Activated naive CD4-positive, alpha-beta T cell treated with anti-CD3 and anti-CD28 coated beads for 36 hours (primary cell): ENCODE results near the gene C16orf74. TPM values are rescaled to one million over a fixed set of nuclear protein-coding genes. Genes with fewer than 3 reads are reported as not detected.

Experiments
- CTCF ChIA-PET: fragments of 350-600 bp; sonication (Branson Sonifier 250); formaldehyde crosslinking; loops from one replicate; lab custom pipeline; 2021; ENCODE audit warnings: antibody characterized with exemption; lab: Charles Lee
- DNase-seq: peaks from one replicate; pipeline ENCODE4 v3.0.0-alpha.2; 2020
- H3K27ac Mint-ChIP-seq: one replicate; pipeline ENCODE4 v1.8.0; 2021; ENCODE audit warnings: mild to moderate bottlenecking, mixed read lengths
- H3K27me3 Mint-ChIP-seq: one replicate; pipeline ENCODE4 v1.8.0; 2021; ENCODE audit warnings: low read depth, mixed read lengths
- H3K36me3 Mint-ChIP-seq: one replicate; pipeline ENCODE4 v1.8.0; 2021; ENCODE audit warnings: low read depth, mixed read lengths
- H3K4me1 Mint-ChIP-seq: one replicate; pipeline ENCODE4 v1.8.0; 2021; ENCODE audit warnings: low read depth, mixed read lengths
- H3K4me3 Mint-ChIP-seq: one replicate; pipeline ENCODE4 v1.8.0; 2021; ENCODE audit warnings: mild to moderate bottlenecking, moderate library complexity, mixed read lengths
- H3K9me3 Mint-ChIP-seq: one replicate; pipeline ENCODE4 v1.8.0; 2021; ENCODE audit warnings: mixed read lengths
- intact Hi-C: fragments of 100-400 bp; cut with micrococcal nuclease; formaldehyde crosslinking; loops from one replicate; pipeline ENCODE4 v1.15.1; 2023
- total RNA-seq, 2 experiments: library from RNA; stranded (reverse); gene quantifications; one replicate each; pipeline ENCODE4 v1.2.3, GENCODE V29; 2021

The C16orf74 gene
- total RNA-seq, 2 experiments from 2014 or later = 0.50 to 0.64 TPM

DNA sequence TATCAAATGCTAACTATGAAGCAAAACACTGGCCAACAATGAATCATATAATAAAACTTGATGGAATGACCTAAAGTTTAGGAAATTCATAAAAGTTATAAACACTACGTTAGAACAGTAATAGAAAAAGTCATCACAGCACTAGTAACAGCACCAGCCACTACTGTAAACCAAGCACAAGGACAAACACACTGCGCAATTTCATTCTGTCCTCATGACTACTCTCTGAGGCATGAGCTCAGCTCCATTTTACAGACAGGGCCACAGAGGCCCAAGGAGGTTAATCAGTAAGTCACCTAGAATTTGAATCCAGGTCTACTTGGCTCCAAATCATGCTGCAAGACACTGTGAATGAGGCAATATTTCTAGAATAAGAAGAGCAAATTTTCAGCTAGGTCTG lies 35.0 kb upstream of the C16orf74 start:
- Mint-ChIP-seq H3K4me1 (peaks cover 19% of the 10 kb centered on the region), H3K4me3 (no peak overlapping the region), H3K27ac (no peak overlapping the region), H3K36me3 (peaks cover 20% of the 10 kb centered on the region), H3K27me3 (no peaks in the 10 kb centered on the region), H3K9me3 (no peaks in the 10 kb centered on the region)
- CTCF ChIA-PET = no interaction called here
- intact Hi-C loops = no loop called here
- no peak for DNase-seq

DNA sequence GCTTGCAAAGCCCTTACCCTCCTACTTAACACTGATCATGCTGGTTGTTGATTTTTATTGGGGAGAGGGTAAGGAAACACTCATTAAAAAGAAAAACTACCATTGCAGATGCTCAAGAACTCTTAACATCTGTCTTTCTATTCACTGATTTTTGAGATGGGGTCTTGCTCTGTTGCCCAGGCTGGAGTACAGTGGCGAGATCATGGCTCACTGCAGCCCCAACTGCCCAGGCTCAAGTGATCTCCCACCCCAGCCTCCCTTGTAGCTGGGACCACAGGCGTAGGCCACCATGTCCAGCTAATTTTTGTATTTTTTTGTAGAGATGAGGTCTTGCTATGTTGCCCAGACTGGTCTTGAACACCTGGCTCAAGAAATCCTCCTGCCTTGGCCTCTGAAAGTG lies 33.9 kb upstream of the C16orf74 start:
- intact Hi-C loops = no loop called here
- DNase-seq = no peak
- CTCF ChIA-PET = no interaction called here
- no peak overlapping the region for H3K27ac Mint-ChIP-seq
- H3K27me3 Mint-ChIP-seq = no peaks in the 10 kb centered on the region
- no peak overlapping the region for H3K4me3 Mint-ChIP-seq
- H3K9me3 Mint-ChIP-seq = no peaks in the 10 kb centered on the region
- H3K4me1 Mint-ChIP-seq = peaks cover 7% of the 10 kb centered on the region
- H3K36me3 Mint-ChIP-seq = peaks cover 23% of the 10 kb centered on the region

DNA sequence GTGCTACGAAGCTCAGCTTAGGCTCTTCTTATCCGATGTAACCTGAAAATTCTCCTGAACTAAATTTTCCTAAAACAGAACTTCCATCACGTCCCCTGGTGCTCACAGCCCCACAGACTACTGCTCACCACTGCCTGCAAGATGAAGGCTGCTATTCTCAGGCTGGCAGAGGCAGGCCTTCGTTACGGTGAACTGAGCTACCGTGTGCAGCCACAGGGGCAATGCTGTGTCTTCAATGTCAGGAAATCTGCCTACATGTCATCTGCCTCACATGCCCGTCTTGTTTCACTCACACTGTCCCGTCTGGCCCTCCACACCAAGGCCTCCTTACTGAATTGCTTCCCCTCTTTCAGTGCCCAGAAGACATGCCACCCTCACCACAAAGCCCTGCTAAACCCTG lies 32.5 kb upstream of the C16orf74 start:
- Mint-ChIP-seq H3K4me3 (no peak overlapping the region), H3K27ac (no peak overlapping the region), H3K4me1 (no peaks in the 10 kb centered on the region), H3K36me3 (peaks cover 16% of the 10 kb centered on the region), H3K9me3 (no peaks in the 10 kb centered on the region), H3K27me3 (no peaks in the 10 kb centered on the region)
- CTCF ChIA-PET = no interaction called here
- no peak for DNase-seq
- intact Hi-C loops = no loop called here

DNA sequence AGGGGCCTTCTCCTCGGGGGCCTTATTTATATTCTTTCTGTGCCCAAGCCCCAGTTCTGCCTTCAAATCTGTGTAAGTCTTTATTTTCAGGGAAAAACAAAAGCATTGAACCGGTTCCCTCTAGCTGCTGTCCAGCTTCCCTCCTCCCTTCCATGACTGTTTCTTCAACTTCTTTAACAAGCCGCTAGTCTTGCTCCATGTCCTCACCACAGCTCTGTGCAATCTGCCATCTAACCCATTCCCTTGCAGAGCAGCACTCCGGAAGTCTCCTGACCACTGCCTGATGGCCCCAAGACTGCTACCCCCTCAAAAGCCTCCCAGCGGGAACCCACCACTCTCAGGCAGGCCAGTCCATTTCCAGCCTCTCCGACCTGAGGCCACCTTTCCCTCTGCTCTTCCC lies 31.6 kb upstream of the C16orf74 start:
- no peaks in the 10 kb centered on the region for H3K27me3 Mint-ChIP-seq
- H3K36me3 Mint-ChIP-seq = peaks cover 21% of the 10 kb centered on the region
- intact Hi-C loops = no loop called here
- H3K27ac Mint-ChIP-seq = no peak overlapping the region
- no peak overlapping the region for H3K4me3 Mint-ChIP-seq
- H3K9me3 Mint-ChIP-seq = no peaks in the 10 kb centered on the region
- CTCF ChIA-PET = no interaction called here
- DNase-seq = no peak
- no peaks in the 10 kb centered on the region for H3K4me1 Mint-ChIP-seq

DNA sequence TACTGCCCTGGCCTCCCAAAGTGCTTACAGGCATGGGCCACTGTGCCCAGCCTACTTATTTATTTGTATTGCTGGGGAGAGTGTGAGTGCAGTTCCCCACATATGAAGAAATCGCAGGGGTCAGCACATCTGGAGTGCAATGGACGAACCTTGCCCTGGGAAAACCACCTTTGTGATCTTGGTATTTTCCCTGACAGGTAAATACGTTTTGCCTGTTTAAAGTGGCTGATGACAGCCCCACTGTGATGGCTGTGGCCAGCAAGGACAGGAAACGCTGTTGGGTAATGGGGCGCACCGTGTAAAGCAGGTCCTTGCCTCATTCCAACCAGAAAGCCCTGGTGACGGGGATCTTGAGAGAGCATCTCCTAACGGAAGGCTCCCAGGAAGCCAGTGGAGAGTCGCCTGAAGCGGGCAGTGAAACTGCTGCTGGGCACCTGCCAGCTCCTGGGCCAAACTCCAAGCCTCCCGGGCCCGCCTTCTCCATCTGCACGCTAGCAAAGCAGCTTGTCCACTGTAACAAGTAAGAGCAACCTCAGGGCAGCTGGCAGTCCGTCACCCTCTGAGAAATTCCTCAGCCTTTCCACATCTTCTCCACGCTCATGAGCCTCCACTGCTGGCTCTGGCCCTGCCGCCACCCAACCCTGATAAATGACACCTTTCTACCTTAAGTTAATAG lies 30.9 kb upstream of the C16orf74 start:
- Mint-ChIP-seq H3K9me3 (no peaks in the 10 kb centered on the region), H3K36me3 (peaks cover 21% of the 10 kb centered on the region), H3K27ac (no peak overlapping the region), H3K27me3 (no peaks in the 10 kb centered on the region), H3K4me3 (no peak overlapping the region), H3K4me1 (no peaks in the 10 kb centered on the region)
- intact Hi-C loops = no loop called here
- DNase-seq = no peak
- CTCF ChIA-PET = no interaction called here

DNA sequence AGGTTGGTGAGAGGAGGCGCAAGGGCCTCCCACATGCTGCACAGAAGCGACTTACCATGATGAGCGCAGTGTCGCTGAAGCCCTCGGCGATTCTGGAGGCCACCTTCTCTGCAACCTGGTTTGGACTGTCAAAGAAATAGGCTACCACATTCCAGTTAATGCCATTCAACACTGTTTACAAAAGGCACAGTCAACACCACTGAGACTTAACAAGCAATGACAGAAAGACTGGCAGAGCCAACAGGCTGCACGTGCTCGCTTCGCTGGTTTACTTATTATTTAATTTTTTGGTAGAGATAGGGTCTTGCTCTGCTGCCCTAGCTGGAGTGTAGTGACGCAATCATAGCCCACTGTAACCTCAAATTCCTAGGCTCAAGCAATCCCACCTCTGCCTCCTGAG lies 30.3 kb upstream of the C16orf74 start:
- CTCF ChIA-PET = no interaction called here
- Mint-ChIP-seq H3K27ac (no peak overlapping the region), H3K9me3 (no peaks in the 10 kb centered on the region), H3K4me1 (no peaks in the 10 kb centered on the region), H3K27me3 (no peaks in the 10 kb centered on the region), H3K36me3 (peaks cover 20% of the 10 kb centered on the region), H3K4me3 (no peak overlapping the region)
- no peak for DNase-seq
- intact Hi-C loops = no loop called here

DNA sequence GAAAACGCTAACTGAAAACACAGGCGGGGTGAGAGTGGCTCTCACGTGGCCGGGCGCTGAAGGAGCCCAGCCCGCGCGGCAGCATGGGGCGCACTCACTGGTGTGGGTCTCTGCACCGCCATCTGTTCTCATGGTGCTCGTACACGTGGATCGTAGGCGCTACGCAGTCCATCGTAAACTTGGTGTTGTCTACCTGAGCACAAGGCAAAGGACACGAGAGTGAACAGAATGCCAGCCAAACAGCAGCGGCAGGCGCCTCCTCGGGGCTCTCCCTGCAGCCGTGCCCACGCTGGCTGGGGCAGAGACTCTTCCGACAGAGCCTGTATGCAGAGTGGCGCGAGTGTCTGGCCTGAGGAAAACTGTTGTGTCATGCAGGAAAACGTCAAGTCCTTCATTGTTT lies 29.4 kb upstream of the C16orf74 start:
- Mint-ChIP-seq H3K27me3 (no peaks in the 10 kb centered on the region), H3K36me3 (peaks cover 20% of the 10 kb centered on the region), H3K4me1 (no peaks in the 10 kb centered on the region), H3K4me3 (no peak overlapping the region), H3K9me3 (no peaks in the 10 kb centered on the region), H3K27ac (no peak overlapping the region)
- CTCF ChIA-PET = no interaction called here
- intact Hi-C loops = no loop called here
- no peak for DNase-seq

DNA sequence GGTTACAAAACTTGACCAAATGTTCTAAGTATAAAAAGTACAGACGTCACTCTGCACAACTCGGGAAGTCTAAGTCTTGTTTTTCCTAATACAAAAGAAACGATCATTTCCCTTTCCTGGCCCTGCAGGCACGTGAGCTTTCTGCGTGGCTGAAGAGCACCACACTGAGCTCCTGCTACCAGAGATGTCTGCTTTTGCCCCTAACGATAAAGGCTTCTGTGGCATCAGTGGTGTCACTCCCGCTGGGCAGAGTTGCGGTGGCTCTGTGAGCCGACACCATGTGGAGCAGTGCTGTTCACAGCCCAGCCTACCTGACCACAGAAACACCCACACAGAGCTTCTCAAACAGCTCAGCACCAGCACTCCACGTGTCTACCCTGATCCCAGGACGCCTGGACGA lies 28.0 kb upstream of the C16orf74 start:
- intact Hi-C loops = no loop called here
- no peak overlapping the region for H3K27ac Mint-ChIP-seq
- CTCF ChIA-PET = no interaction called here
- H3K4me1 Mint-ChIP-seq = no peaks in the 10 kb centered on the region
- peaks cover 20% of the 10 kb centered on the region for H3K36me3 Mint-ChIP-seq
- H3K9me3 Mint-ChIP-seq = no peaks in the 10 kb centered on the region
- H3K4me3 Mint-ChIP-seq = no peak overlapping the region
- DNase-seq = no peak
- H3K27me3 Mint-ChIP-seq = no peaks in the 10 kb centered on the region

DNA sequence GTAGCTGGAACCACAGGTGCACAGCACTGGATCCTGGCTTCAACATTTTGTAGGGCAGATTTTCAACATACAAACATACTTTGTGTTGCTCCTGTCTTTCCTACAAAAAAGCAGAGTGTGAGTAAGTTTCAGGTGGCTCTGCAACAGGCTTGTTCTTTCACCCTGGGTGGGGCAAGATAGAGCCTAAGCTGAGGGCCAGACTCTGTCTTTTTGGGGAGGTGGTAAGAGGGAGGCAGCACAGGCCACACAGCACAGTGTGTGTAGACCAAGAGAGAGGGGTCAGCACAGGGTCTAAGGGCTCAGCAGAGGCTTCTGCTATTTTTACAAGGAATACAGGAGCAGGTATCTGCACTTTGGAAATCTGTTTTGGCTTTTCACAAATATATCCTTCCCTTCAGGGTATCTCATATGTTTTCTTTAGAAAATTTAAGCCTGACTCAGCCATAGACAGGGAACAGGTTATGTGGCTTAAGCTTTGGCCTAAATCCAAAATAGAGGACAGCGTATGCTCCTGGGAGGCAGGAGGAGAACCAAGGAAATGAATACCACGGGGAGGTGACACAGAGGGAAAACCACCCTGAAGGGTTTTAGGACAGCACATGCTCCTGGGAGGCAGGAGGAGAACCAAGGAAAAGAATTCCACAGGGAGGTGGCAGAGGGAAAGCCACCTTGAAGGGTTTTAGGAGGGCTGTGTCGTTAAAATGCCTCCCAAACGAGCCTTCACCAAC lies 26.9 kb upstream of the C16orf74 start:
- Mint-ChIP-seq H3K4me1 (no peaks in the 10 kb centered on the region), H3K9me3 (no peaks in the 10 kb centered on the region), H3K36me3 (peaks cover 18% of the 10 kb centered on the region), H3K4me3 (no peak overlapping the region), H3K27ac (no peak overlapping the region), H3K27me3 (no peaks in the 10 kb centered on the region)
- no peak for DNase-seq
- CTCF ChIA-PET = no interaction called here
- intact Hi-C loops = no loop called here

DNA sequence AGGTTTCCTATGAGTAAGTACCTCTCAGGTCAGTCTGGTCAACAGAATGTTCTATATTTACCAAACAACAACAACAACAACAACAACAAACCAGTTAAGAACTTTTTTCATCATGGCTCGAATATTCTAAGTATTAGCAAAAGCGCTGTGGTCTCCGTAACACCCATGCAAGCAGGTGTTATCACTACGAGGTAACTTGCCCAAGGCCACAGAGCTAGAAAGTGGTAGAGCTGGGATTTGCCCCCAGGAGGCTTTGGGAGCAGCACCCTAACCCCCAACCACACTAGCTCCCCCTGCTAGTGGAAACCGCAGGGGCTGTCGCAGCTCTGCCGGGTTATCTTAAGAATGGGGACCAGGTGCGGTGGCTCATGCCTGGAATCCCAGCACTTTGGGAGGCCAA lies 23.9 kb upstream of the C16orf74 start:
- Mint-ChIP-seq H3K9me3 (no peaks in the 10 kb centered on the region), H3K4me1 (no peaks in the 10 kb centered on the region), H3K36me3 (peaks cover 14% of the 10 kb centered on the region), H3K27ac (no peak overlapping the region), H3K4me3 (no peak overlapping the region), H3K27me3 (no peaks in the 10 kb centered on the region)
- intact Hi-C loops = no loop called here
- CTCF ChIA-PET = no interaction called here
- no peak for DNase-seq

DNA sequence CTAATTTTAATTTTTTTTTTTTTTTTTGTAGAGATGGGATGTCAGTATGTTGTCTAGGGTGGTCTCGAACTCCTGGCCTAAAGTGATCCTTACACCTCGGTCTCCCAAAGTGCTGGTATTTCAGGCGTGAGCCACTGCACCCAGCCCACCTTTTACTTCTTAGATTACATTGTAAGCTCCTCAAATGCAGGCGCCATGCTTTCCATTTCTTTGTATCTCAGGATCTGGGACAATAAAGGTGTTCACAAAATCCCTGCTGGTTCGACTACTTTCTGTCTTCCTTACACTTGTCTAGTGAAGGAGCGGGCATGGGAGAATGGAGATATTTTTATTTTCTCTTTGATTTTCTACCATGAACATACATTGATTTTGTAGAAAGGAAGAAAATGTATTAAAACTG lies 23.2 kb upstream of the C16orf74 start:
- CTCF ChIA-PET = no interaction called here
- Mint-ChIP-seq H3K27me3 (no peaks in the 10 kb centered on the region), H3K27ac (no peak overlapping the region), H3K4me3 (no peak overlapping the region), H3K4me1 (no peaks in the 10 kb centered on the region), H3K36me3 (peaks cover 11% of the 10 kb centered on the region), H3K9me3 (no peaks in the 10 kb centered on the region)
- no peak for DNase-seq
- intact Hi-C loops = no loop called here

DNA sequence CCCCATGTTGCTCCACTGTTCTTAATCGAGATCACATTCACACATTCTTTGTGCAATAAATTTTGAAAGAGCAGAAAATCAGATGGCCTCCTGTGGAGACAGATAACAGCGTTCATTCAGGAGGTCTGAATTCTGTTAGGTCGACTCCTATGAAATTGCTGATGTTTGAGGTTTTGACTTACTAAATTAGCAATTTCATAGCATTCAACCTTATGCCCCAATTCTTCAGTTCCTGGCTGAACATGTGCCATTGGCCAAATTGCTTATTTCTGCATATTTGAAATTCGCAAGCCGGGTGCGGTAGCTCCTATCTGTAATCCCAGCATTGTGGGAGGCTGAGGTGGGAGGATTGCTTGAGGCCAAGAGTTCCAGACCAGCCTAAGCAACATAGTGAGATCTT lies 22.1 kb upstream of the C16orf74 start:
- no peaks in the 10 kb centered on the region for H3K27me3 Mint-ChIP-seq

DNA sequence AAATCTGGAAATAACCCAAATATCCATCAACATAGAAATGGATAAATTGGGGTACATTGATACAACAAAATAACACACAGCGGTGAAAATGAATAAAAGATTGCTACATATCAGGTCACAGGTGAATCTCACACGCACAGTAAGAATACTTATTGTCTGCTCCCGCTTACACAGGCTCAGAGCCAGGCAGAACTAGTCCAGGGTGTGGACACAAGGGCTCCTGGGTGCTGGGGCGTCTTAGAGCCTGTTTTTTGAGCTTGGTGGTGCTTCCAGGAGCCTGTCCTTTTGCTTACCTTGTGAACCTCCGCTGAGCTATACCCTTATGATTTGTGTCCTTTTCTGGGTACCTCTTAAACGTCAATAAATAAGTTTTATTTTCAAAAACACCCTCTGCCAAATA lies 19.8 kb upstream of the C16orf74 start:
- H3K4me3 Mint-ChIP-seq = no peak overlapping the region
- DNase-seq = no peak
- peaks cover 5% of the 10 kb centered on the region for H3K36me3 Mint-ChIP-seq
- CTCF ChIA-PET = no interaction called here
- H3K9me3 Mint-ChIP-seq = no peaks in the 10 kb centered on the region
- H3K27ac Mint-ChIP-seq = no peak overlapping the region
- no peaks in the 10 kb centered on the region for H3K4me1 Mint-ChIP-seq
- no peaks in the 10 kb centered on the region for H3K27me3 Mint-ChIP-seq
- intact Hi-C loops = no loop called here

More for the DNA sequence above, 22.1 kb upstream of the C16orf74 start:
- Mint-ChIP-seq H3K27ac (no peak overlapping the region), H3K9me3 (no peaks in the 10 kb centered on the region), H3K4me3 (no peak overlapping the region), H3K36me3 (peaks cover 9% of the 10 kb centered on the region), H3K4me1 (no peaks in the 10 kb centered on the region)
- intact Hi-C loops = no loop called here
- CTCF ChIA-PET = no interaction called here
- no peak for DNase-seq
